ENCODE data around the gene AGR3.
"Not testable (repeated sequence)": the region's sequence is repeated elsewhere in the genome, so short reads cannot be mapped to it uniquely, and the experiment has no call there.

DNA sequence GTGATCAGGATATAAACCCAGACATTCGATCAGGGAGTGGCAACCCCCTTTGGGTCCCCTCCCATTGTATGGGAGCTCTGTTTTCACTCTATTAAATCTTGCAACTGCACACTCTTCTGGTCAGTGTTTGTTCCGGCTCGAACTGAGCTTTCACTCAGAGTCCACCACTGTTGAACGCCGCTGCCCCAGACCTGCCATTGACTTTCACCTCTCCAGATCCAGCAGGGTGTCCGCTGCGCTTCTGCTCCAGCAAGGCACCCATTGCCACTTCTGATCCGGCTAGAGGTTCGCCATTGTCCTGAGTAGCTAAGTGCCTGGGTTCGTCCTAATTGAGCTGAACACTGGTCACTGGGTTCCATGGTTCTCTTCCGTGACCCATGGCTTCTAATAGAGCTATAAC is 28.6 kb downstream of the AGR3 start:
- TF ChIP-seq, protein P1, sequence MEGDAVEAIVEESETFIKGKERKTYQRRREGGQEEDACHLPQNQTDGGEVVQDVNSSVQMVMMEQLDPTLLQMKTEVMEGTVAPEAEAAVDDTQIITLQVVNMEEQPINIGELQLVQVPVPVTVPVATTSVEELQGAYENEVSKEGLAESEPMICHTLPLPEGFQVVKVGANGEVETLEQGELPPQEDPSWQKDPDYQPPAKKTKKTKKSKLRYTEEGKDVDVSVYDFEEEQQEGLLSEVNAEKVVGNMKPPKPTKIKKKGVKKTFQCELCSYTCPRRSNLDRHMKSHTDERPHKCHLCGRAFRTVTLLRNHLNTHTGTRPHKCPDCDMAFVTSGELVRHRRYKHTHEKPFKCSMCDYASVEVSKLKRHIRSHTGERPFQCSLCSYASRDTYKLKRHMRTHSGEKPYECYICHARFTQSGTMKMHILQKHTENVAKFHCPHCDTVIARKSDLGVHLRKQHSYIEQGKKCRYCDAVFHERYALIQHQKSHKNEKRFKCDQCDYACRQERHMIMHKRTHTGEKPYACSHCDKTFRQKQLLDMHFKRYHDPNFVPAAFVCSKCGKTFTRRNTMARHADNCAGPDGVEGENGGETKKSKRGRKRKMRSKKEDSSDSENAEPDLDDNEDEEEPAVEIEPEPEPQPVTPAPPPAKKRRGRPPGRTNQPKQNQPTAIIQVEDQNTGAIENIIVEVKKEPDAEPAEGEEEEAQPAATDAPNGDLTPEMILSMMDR (IDR thresholded peaks at IDR 0.05; ENCODE audit: low read depth, low read length, missing input control), result not testable (repeated sequence)
- TF ChIP-seq, protein P2, sequence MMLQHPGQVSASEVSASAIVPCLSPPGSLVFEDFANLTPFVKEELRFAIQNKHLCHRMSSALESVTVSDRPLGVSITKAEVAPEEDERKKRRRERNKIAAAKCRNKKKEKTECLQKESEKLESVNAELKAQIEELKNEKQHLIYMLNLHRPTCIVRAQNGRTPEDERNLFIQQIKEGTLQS (IDR thresholded peaks at IDR 0.05), result not testable (repeated sequence)
- TF ChIP-seq HNF4G (IDR thresholded peaks at IDR 0.05), result not testable (repeated sequence)
